NCI-H2107 treated with DMSO at 0.1 percent for 48 hours (cell line): ENCODE data around the gene ATXN10.
"Not testable (repeated sequence)": the region's sequence is repeated elsewhere in the genome, so short reads cannot be mapped to it uniquely, and the experiment has no call there.

Experiments used
- DNase-seq: peaks from one replicate; lab custom pipeline; 2025; ENCODE audit not compliant: unreplicated experiment; lab: John Stamatoyannopoulos, UW

The ATXN10 gene

GRCh38 chr22:45704648-45705047 is 33.0 kb downstream of the ATXN10 start:
- no peak for DNase-seq

- DNase-seq: no peak
These were observed 36.0 kb downstream of the ATXN10 start for GRCh38 chr22:45707605-45708004.

GRCh38 chr22:45708145-45708544 is 36.5 kb downstream of the ATXN10 start:
- no peak for DNase-seq

GRCh38 chr22:45709060-45709739 is 37.6 kb downstream of the ATXN10 start:
- no peak for DNase-seq

GRCh38 chr22:45709866-45710265 is 38.2 kb downstream of the ATXN10 start:
- DNase-seq: no peak

- DNase-seq: no peak
These were observed 38.8 kb downstream of the ATXN10 start for GRCh38 chr22:45710469-45710868.

GRCh38 chr22:45714390-45714789 is 42.8 kb downstream of the ATXN10 start:
- DNase-seq: not testable (repeated sequence)

- DNase-seq: no peak
These were observed 46.2 kb downstream of the ATXN10 start for GRCh38 chr22:45717789-45718188.

GRCh38 chr22:45718391-45718790 is 46.8 kb downstream of the ATXN10 start:
- no peak for DNase-seq

GRCh38 chr22:45720839-45721378 is 49.3 kb downstream of the ATXN10 start:
- DNase-seq: no peak

- DNase-seq: no peak
These were observed 50.4 kb downstream of the ATXN10 start for GRCh38 chr22:45722006-45722405.

- DNase-seq: no peak
These were observed 54.4 kb downstream of the ATXN10 start for GRCh38 chr22:45726081-45726480.

- no peak for DNase-seq
These were observed 59.6 kb downstream of the ATXN10 start for GRCh38 chr22:45731041-45731797.

- DNase-seq: no peak
These were observed 60.3 kb downstream of the ATXN10 start for GRCh38 chr22:45731798-45732495.

- no peak for DNase-seq
These were observed 63.6 kb downstream of the ATXN10 start for GRCh38 chr22:45735273-45735672.

GRCh38 chr22:45738206-45738605 is 66.6 kb downstream of the ATXN10 start:
- DNase-seq: no peak

- DNase-seq: no peak
These were observed 68.6 kb downstream of the ATXN10 start for GRCh38 chr22:45740236-45740635.

GRCh38 chr22:45742866-45743450 is 71.3 kb downstream of the ATXN10 start:
- DNase-seq: peak; percentile 43

GRCh38 chr22:45743687-45744086 is 72.1 kb downstream of the ATXN10 start:
- no peak for DNase-seq

- DNase-seq: no peak
These were observed 72.8 kb downstream of the ATXN10 start for GRCh38 chr22:45744442-45744841.

GRCh38 chr22:45750626-45751025 is 79.0 kb downstream of the ATXN10 start:
- no peak for DNase-seq
